Upper lobe of right lung (tissue), 1 donor: ENCODE results near the gene TIPRL. TPM values are rescaled to one million over a fixed set of nuclear protein-coding genes. Genes with fewer than 3 reads are reported as not detected.

Source experiments
- ATAC-seq: fragments of 200-7000 bp; cut with Tn5 transposase; one replicate; pipeline ENCODE4 v1.9.1; 2020; ENCODE audit warnings: mild to moderate bottlenecking, moderate library complexity
- DNase-seq: peaks from one replicate; pipeline ENCODE4 v3.0.0-alpha.2; 2020
- H3K27ac ChIP-seq: fragments of 200-600 bp; one replicate; pipeline ENCODE4 v1.8.0; 2022
- H3K27me3 ChIP-seq: fragments of 200-600 bp; one replicate; pipeline ENCODE4 v1.8.0; 2022; ENCODE audit warnings: mild to moderate bottlenecking
- H3K36me3 ChIP-seq: fragments of 200-600 bp; one replicate; pipeline ENCODE4 v1.8.0; 2022
- H3K4me1 ChIP-seq: fragments of 200-600 bp; one replicate; pipeline ENCODE4 v1.8.0; 2022
- H3K4me3 ChIP-seq: fragments of 200-600 bp; one replicate; pipeline ENCODE4 v1.8.0; 2022; ENCODE audit warnings: mild to moderate bottlenecking
- H3K9me3 ChIP-seq: fragments of 200-600 bp; one replicate; pipeline ENCODE4 v1.8.0; 2022
- CTCF ChIP-seq: fragments of 200-600 bp; IDR thresholded peaks from one replicate; pipeline ENCODE4 v1.8.0; 2022; ENCODE audit warnings: antibody characterized with exemption
- intact Hi-C: fragments of 100-400 bp; cut with DNase I; formaldehyde crosslinking; loops from one replicate; pipeline ENCODE4 v1.11.0; 2022
- total RNA-seq: library from RNA; stranded (reverse); fragmentation: NEBNext Ultra II Directional; extraction: Animal tissue kit (Norgen Biotek cat#: 25700); gene quantifications from one replicate; pipeline ENCODE4 v1.2.1, GENCODE V29; 2021
- donor health status: DM: no; HTN: yes; CAD: no; lungs with severe emphysema.

Gene TIPRL
- total RNA-seq, 1 donor from 2014 or later: 26.9 TPM

GRCh38 chr1:168187177-168187576 is 8.4 kb downstream of the TIPRL start:
- no peak overlapping the region for H3K27ac ChIP-seq
- H3K36me3 ChIP-seq: peaks cover 36% of the 10 kb centered on the region
- DNase-seq: no peak
- H3K27me3 ChIP-seq: no peaks in the 10 kb centered on the region
- intact Hi-C loops: no loop called here
- TF ChIP-seq CTCF: no peak
- no peaks in the 10 kb centered on the region for H3K4me1 ChIP-seq
- H3K9me3 ChIP-seq: no peaks in the 10 kb centered on the region
- H3K4me3 ChIP-seq: no peak overlapping the region
- ATAC-seq: no peak

GRCh38 chr1:168190403-168190802 is 11.6 kb downstream of the TIPRL start:
- DNase-seq: no peak
- ATAC-seq: no peak
- peaks cover 51% of the 10 kb centered on the region for H3K36me3 ChIP-seq

GRCh38 chr1:168195199-168196135 is 16.7 kb downstream of the TIPRL start:
- no peak overlapping the region for H3K4me3 ChIP-seq
- H3K36me3 ChIP-seq: peaks cover 71% of the 10 kb centered on the region
- TF ChIP-seq CTCF: no peak
- no peak for ATAC-seq
- no peaks in the 10 kb centered on the region for H3K27me3 ChIP-seq
- H3K9me3 ChIP-seq: no peaks in the 10 kb centered on the region
- intact Hi-C loops: no loop called here
- H3K4me1 ChIP-seq: no peaks in the 10 kb centered on the region
- no peak overlapping the region for H3K27ac ChIP-seq
- DNase-seq: no peak

More at GRCh38 chr1:168190403-168190802, 11.6 kb downstream of the TIPRL start:
- TF ChIP-seq CTCF: no peak
- Histone ChIP-seq H3K9me3 (no peaks in the 10 kb centered on the region), H3K4me1 (no peaks in the 10 kb centered on the region), H3K4me3 (no peak overlapping the region), H3K27me3 (no peaks in the 10 kb centered on the region), H3K27ac (no peak overlapping the region)
- intact Hi-C loops: no loop called here

- no peak for TF ChIP-seq CTCF
- H3K27me3 ChIP-seq: no peaks in the 10 kb centered on the region
- DNase-seq (no peak), ATAC-seq (no peak)
- intact Hi-C loops: no loop called here
- no peak overlapping the region for H3K27ac ChIP-seq
- no peaks in the 10 kb centered on the region for H3K9me3 ChIP-seq
- H3K4me1 ChIP-seq: no peaks in the 10 kb centered on the region
- peaks cover 65% of the 10 kb centered on the region for H3K36me3 ChIP-seq
- no peak overlapping the region for H3K4me3 ChIP-seq
Observed at GRCh38 chr1:168199056-168199455, 20.3 kb downstream of the TIPRL start.

- no peak for TF ChIP-seq CTCF
- intact Hi-C loops: no loop called here
- no peak overlapping the region for H3K27ac ChIP-seq
- no peaks in the 10 kb centered on the region for H3K27me3 ChIP-seq
- H3K4me1 ChIP-seq: no peaks in the 10 kb centered on the region
- DNase-seq (no peak), ATAC-seq (no peak)
- H3K4me3 ChIP-seq: no peak overlapping the region
- H3K9me3 ChIP-seq: no peaks in the 10 kb centered on the region
- peaks cover 34% of the 10 kb centered on the region for H3K36me3 ChIP-seq
Observed at GRCh38 chr1:168202941-168203654, 24.3 kb downstream of the TIPRL start.
